Measurements from ENCODE around the gene CACNA1F.

Gene CACNA1F

GRCh38 chrX:49167740-49168108, 65.4 kb downstream of the CACNA1F start:
- TF ChIP-seq CTCF (IDR thresholded peaks at IDR 0.05; ENCODE audit: low read depth, low read length, missing control alignments) = no peak
- peak overlapping the region; percentile 36 for H3K4me3 ChIP-seq (ENCODE audit: low read depth, low read length)
- no peak for DNase-seq (ENCODE audit: low read depth)
- in situ Hi-C loops (cut with HindIII; ENCODE audit: low sequenced_read_pairs) = no loop called here

- H3K4me3 ChIP-seq (ENCODE audit: low read depth, low read length) = peak overlapping the region; percentile 36
- no peak for TF ChIP-seq CTCF (IDR thresholded peaks at IDR 0.05; ENCODE audit: low read depth, low read length, missing control alignments)
- DNase-seq (ENCODE audit: low read depth) = peak; percentile 54
- in situ Hi-C loops (cut with HindIII; ENCODE audit: low sequenced_read_pairs) = no loop called here
Measured at GRCh38 chrX:49166914-49167739, 66.0 kb downstream of the CACNA1F start.

- no peak for TF ChIP-seq CTCF (IDR thresholded peaks at IDR 0.05; ENCODE audit: low read depth, low read length, missing control alignments)
- peak overlapping the region; percentile 36 for H3K4me3 ChIP-seq (ENCODE audit: low read depth, low read length)
- DNase-seq (ENCODE audit: low read depth) = peak; percentile 28
- in situ Hi-C loops (cut with HindIII; ENCODE audit: low sequenced_read_pairs) = no loop called here
Measured at GRCh38 chrX:49165901-49166881, 66.9 kb downstream of the CACNA1F start.

- no peak overlapping the region for H3K4me3 ChIP-seq (ENCODE audit: low read depth, low read length)
- no peak for DNase-seq (ENCODE audit: low read depth)
- in situ Hi-C loops (cut with HindIII; ENCODE audit: low sequenced_read_pairs) = no loop called here
- no peak for TF ChIP-seq CTCF (IDR thresholded peaks at IDR 0.05; ENCODE audit: low read depth, low read length, missing control alignments)
Measured at GRCh38 chrX:49164589-49165360, 68.4 kb downstream of the CACNA1F start.

DNA sequence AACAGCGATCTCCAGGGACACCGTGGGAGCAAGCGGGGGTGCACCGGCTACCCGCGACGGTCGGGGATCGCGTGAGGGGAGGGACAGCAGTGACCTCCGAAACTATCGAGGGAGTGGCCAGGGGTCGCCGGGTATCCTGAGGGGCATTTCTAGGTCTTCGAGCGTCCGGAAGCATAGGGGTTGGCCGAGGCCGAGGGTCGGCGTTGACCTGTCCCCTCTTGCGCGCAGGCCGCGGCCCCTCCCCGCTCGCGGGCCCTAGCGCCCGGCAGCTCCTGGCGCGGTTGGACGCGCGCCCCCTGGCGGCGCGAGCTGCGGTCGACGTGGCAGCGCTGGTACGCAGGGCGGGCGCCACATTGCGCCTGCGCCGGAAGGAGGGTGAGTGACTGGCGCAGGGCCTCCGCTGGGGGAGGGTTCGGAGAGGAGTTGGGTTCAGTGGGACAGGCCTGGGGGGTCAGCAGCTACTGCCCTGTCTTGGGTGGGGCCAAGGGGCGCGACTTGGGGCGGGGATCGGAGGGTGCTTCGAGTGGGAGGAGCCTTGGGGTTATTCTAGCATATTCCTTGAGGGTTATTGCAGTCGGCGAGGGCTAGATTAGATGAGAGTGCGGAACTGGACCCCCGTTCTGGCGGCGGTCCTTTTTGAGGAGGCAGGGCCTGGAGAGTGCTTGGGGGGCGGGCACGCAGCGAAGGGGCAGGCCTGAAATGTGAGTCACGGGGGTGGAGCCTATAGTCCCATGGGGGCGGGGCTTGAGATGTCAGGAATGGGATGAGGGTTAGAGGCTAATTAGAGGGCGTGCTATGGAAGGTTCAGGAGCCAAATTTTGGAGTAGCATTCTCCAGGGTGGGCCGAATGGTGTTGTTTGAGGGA, 69.4 kb downstream of the CACNA1F start:
- TF ChIP-seq CTCF (IDR thresholded peaks at IDR 0.05; ENCODE audit: low read depth, low read length, missing control alignments) = peak; percentile 44
- in situ Hi-C loops (cut with HindIII; ENCODE audit: low sequenced_read_pairs) = no loop called here
- peak overlapping the region; percentile 22 for H3K4me3 ChIP-seq (ENCODE audit: low read depth, low read length)
- DNase-seq (ENCODE audit: low read depth) = peak; percentile 29

All from astrocyte of the cerebellum (primary cell).